LHCN-M2 (cell line): ENCODE results near the gene FGD3. TPM values are rescaled to one million over a fixed set of nuclear protein-coding genes. Genes with fewer than 3 reads are reported as not detected.

Experiments
- DNase-seq: peaks from one replicate; pipeline ENCODE4 v3.0.0-alpha.2; 2012; ENCODE audit warnings: low read depth
- total RNA-seq: library from RNA; depleted of rRNA; stranded (reverse); fragments of >200 nt; gene quantifications from 2 replicates; pipeline ENCODE4 v1.2.3, GENCODE V29; 2014

Gene FGD3
- total RNA-seq, 1 experiment from 2014 or later = not detected

DNA sequence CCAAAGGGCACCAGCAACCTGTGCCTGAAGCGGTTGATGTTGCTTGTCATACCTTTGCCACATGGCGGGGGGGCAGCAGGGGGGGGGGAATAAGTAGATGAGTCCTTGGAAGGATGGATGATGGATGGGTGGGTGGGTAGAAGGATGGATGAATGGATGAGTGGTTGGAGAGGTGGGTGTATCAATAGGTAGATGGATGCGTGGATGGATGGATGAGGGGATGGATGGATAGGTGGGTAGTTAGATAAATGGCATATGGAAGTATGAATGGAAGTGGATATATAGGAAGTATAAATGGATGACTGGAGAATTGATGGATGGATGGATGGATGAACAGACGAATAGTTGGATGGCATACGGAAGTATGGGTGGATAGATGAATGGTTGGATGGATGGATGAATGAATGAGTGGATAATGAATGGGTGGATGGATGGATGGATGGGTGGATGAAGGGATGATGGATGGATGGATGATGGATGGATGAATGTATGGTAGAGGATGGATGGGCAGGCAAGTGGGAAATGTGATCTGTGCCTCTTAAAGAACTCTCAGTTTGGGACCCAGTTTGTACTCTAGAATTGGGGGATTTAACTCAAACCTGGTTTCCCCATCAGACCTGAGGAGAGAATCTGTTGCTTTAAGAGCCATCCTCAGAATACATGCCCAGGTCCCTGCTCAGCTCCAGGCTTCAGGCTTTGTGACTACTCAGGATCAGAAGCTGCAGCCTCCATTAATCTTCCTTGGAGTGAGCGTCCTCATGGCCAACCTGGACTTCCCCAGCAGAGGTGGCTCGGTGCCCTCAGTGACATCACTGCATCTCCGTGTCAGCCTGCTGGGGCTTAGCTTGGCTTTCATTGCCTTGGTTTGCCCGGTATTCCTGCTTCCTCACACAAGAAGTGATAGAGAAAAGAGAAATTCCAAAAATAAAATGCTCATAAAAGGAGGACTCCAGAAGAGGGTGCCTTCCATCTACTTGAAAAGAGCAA is 83.6 kb downstream of the FGD3 start:
- DNase-seq = no peak

DNA sequence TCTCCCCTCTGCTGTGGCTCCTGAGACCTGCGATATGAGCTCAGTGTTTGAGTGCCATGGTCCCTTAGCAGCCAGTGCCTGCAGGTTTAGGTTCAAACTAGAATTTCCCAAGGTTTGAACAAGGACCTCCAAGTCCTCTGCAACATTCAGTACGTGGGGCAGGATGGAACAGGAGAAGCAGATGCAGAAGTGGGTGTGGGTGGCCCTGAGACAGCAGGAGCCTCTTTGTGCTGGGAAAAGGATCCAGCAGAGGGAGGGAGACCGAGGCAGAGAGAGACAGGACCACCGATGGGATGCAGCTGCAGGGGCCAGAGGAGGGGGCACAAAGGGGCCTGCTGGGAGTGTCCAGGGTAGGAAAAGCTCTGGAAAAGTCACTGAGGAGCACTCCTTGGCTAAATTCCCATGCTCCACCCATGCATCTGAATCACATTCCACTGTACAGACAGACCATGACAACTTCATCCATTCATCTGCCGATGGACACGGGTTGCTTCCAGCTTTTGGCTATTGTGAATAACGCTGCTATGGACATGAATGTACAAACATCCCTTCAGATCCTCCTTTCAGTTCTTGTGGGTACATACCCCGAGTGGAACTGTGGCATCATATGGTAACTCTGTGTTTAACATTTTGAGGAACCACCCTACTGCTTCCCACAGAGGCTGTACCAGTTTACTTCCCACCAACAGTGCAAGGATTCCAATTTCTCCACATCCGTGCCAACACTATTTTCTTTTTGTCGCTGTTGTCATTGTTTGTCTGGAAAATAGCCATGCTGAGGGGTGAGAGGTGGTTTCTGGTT is 84.5 kb downstream of the FGD3 start:
- no peak for DNase-seq

DNA sequence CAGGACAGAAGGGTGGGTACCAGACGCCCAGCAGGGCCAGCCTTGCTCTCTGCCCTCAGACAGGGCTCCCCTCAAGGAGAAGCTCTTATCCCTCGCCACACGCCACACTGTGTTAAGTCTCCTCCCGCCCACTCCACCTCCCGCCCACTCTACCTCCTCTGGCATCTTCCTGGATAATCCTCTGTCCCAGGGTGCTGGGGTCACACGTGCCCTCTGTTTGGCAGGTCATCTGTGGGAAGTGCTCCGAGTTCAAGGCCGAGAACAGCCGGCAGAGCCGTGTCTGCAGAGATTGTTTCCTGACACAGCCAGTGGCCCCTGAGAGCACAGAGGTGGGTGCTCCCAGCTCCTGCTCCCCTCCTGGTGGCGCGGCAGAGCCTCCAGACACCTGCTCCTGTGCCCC is 85.2 kb downstream of the FGD3 start:
- DNase-seq = no peak

DNA sequence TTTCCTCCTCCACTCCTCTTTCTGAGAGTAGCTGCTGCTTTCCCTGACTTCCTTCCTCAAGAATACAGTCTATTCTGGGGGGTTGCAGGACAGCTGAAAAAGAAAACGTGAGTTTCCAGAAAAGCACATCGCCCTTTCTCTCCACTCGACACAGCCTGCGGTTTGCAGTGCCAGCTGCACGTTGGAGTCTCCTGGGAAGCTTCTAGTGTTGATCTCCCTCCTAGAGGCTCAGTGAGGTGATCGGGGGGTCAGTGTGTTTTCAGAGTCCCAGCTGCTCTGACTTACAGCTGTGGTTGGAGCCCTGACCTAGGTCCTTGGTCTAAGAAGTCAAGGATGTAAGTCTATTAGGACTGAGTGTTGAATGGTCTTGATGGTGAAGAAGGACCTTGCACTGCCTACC is 86.2 kb downstream of the FGD3 start:
- DNase-seq = peak; percentile 68

DNA sequence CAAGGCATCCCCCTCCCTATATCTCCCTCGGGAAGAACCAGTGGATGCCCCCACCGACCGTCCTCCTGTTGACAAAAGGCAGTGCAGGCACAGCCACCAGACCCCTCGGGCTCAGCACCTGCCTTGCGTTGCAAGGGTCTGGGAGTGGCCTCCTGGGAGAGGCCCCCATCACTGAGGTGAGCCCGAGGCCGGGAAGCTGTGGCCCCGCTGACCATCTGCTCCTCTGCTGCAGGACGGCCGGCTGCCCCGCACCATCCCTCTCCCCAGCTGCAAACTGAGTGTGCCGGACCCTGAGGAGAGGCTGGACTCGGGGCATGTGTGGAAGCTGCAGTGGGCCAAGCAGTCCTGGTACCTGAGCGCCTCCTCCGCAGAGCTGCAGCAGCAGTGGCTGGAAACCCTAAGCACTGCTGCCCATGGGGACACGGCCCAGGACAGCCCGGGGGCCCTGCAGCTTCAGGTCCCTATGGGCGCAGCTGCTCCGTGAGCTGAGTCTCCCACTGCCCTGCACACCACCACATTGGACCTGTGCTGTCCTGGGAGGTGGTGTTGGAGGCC is 87.9 kb downstream of the FGD3 start:
- no peak for DNase-seq

DNA sequence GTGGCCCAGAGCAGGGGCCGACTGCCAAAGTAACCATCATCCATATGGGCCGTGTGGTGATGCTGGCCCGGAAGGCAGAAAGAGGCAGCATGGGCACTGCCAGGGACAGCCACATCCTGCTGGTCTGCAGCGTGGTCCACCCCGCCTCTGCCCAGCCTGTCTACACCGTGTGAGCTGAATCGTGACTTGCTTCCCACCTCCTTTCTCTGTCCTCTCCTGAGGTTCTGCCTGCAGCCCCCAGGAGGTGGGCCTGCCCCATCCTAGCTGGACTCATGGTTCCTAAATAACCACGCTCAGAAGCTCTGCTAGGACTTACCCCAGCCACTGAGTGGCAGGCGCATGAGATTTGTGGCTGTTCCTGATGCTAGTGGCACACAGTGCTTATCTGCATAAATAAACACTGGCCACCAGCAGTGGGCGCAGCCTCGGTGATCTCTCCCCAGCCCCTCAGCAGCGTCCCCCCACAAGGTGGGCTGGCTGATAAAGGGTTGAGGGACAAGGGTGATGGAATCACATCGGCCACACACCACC is 88.6 kb downstream of the FGD3 start:
- no peak for DNase-seq

DNA sequence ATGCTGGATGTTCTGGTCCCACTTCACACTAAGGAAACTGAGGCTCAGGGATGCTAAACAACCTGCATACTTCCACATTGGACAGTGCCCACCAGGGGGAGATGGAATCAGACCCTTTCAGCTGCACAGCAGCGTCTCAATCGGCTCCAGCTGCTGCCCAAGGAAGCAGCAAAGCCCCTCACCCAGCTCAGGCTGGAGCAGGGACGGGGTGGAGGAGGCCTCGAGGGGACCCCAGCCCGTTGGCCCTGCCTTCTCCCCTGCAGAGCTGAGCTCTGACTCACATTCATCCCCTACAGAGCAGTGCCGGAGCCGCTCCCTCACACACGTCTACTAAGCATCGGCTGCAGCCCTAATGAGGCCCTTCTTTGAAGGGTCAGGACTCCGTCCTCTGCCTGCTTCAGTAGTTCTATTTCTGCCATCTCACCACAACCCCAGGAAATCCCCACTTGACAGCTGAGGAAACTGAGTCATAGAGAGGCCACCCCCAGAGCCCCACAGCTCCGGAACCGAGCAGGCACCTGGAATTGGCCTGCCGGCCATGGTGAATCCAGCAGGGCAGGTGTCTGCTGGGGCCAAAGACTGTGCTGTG is 89.7 kb downstream of the FGD3 start:
- no peak for DNase-seq

DNA sequence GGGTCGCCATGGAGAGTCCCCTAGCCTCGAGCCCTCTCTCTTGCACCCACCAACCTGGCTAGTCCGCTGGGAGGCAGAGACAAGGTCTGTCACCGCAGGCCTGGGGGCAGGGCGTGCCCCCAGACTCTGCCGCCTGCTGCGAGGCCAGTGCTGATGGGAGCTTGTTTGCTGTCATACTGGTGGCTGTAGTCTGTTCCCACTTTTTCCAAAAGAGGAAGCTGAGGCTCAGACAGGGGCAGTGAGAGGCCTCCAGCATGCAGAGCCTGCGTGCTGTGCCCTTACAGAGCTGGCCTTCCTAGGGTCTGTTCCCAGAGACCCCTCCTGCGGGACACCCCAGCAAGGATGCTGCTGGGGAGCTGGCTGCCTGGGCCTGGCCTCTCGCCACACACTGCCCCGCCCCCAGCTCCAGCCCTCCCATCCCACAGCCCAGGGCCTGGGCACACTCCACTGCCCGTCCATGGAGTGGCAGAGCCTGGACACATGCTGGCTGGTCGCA is 90.2 kb downstream of the FGD3 start:
- DNase-seq = no peak

DNA sequence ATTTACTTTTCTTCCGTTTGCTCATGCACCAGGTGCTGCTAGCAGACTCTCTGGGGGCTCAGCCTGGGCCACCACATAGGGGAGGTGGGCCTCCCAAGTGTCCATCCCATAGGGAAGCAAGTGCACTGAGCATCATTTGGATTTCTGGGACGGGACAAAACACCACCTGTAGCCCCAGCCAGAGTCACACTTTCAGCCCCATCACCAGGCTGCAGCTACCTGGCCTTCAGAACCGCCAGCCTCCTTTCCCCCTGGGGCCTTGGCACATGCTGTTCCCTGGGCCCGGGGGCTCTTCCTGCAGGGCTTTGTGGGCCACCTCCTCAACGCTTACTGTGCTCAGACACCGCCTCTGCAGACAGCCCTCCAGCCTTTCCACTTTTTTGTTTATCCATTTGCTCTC is 91.6 kb downstream of the FGD3 start:
- no peak for DNase-seq

DNA sequence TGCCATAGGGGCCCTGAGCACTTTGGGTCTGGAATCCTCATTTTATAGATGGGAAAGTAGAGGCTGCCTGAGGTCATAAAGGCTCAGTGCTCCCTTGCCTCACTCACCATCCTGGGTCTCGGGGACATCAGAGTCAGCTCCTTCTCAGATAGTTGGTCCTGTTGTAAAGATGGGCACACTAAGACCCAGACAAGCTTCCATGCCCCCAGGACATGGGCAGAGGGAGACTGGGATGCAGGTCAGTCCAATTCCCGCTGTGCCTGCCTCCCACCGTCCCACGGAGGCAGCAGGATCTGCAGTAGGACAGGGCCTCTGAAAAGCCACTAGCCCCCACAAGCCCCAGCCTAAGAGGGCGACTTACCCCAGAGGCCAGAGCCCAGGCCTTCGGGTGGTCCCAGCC is 92.1 kb downstream of the FGD3 start:
- DNase-seq = no peak

DNA sequence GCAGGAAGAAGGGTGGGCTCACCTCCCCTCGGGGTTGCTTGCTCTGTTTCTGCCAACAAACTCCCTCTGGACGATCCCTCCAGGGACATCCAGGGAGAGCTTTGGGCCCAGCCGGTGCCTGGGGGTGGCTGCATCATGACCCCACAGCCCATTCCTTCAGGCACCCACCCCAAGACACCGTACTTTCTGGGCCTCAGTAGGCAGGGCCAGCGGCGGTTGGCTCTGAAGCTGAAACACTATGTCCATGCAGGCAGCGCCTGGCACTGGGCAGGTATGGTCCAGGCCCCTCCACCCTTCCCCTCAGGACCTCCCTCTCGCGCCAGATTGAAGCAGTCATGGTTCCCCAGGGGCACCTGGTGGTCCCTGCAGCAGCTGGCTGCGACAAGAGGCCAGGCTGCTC is 92.7 kb downstream of the FGD3 start:
- no peak for DNase-seq

DNA sequence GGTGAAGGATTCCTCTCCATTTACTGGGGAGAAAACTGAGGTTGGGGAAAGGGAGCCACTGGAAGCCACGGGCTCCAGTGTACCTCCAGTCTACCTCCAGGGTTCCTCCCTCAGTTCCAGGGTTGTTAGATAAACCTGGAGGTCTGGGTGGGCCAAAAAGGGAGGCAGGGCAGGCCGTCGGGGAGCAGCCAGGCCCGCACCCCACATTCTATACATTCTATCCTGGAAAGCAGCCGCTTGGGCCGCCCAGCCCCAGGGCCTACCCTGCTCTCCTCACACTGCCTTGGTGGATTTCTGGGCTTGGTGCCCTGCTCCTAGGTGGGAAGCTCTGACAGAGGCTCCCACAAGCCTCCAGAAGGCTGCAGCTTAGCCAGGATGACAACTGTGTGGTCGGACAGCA is 93.1 kb downstream of the FGD3 start:
- no peak for DNase-seq

DNA sequence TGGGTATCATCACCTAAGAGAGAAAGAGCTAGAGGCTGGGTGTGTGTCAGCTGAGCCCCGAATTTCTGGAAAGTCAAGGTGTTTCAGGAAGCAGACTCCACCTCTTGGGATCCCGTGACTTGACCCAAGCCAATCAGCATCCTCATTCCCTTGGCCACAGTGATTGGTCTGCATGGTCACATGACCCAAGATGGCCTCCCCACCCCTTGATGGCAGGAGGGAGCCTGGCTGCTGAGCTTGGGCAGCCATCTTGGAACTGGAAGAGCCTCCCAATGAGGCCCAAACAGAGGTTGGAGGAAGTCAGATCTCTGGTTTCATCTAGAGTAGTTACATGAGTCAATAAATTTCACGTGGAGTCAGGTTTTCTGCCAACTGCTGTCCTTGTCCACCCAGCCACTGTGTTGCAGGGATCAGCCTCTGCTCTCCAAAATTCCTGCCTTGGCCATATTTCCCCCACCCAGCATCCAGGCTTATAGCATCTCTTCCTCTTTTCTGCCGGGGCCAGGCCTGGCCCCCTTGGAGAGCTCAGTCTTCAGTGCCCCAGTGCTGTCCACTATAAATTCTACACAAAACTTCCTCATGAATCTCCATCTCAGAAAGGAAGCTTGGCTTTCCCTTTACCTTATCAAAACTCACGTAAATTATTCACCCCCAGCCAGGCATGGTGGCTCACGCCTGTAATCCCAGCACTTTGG is 93.9 kb downstream of the FGD3 start:
- peak; percentile 12 for DNase-seq

DNA sequence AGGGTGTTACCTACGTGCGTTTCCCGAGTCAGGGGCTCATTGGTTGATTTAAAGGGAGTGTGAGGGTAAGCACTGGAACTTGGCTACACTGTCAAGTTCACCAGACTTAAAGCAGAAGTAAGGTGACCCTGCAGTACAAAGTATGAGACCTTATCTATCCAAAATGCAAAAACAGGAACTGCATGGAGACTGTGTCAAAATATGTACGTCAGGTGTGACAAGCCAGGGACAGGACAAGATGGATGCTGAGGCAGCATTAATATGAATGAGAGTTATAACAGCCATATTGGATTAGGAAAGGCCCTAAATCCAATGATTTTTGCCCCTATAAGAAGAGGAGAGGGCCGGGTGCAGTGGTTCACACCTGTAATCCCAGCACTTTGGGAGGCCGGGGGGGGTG is 95.8 kb downstream of the FGD3 start:
- no peak for DNase-seq

DNA sequence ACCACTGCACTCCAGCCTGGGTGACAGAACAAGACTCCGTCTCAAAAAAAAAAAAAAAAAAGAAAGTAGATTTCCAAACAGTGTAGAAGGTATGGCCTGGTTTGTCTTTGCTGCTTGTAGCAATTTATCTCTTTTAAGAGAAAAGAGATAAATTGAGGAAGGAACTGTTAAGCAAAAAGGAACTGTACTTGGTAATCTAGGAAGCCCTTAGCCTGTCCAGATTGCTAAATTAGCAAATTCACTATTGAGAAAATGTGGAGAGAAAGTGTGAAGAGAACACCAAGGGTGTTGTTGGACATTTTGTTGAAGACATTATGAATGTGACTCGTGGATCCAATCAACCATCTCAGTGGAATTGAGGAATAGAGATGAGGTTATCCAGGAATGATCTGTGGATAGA is 98.2 kb downstream of the FGD3 start:
- DNase-seq = no peak

DNA sequence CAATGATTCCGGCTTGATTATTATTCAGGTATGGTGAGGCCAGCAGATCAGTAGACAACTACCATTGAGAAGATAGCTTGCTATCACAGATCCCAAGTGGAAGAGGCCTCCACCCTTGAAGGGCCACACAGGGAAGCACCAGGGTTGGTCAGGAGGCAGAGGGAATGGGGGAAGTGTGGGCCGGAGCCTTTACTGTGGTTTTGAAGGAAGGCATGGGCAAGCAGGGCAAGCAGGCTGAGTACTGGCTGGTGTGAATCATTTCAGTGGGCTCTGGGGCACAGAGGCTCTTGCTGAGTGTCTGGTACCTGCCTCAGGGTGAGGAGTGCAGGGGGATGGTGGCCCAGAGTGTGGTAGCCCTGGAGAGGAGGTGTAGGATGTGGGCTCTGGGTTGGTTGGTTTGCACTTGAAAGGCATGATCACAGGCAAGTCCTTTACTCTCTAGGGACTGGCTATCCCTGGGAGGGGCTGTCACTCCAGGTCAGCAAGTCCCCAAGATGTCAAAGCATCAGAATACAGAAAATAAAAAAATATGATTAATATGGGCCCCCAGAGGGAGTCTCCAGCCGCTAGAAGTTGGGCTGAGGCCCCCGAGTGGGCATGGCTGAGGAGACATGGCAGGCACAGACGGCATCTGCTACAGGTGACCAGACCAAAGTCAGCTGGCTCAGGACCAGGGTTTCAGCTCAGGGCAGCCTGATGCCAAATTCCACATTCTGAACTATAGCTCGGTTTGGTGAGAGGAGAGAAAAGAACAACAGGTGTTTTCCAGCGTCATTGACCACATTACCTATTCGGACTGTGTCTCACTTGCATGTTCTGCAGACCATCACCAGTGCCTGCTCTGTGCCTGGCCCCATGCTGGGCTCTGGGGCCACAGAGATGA is 101.5 kb downstream of the FGD3 start:
- DNase-seq = no peak

DNA sequence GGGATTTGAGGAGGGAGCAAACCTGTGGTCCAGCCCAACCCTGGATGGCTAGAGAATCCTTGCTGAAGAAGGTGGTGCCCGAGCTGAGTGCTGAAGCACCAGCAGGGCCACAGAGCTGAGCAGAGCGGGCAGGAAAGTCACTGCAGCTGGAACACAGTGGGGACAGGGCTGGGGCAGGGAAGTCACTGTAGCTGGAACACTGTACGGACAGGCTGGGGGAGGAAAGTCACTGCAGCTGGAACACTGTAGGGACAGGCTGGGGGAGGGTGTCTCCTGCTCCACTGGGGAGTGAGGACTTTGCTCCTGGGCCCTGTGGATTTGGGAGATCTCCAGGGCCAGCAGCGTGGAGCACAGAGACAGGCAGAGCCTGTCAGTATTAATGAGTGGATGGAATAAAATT is 102.2 kb downstream of the FGD3 start:
- DNase-seq = no peak

DNA sequence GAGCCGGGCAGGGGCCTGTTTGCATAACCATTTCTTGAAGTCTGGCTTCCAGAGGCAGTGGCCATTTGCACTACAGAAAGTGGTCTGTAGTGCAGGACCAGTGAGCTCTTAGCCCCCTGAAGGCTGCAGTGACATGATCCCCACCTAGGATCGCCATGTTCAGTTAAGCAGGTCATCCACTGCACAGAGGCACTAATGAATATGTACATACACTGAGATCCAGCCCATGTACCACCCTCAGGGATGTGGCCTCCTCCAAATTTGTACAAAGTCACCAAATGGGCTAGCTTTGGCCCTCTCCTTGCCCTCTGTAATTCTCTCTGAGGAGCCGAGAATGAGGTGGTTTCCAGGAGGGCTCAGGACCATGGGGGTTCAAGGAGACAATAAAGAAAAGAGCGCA is 102.9 kb downstream of the FGD3 start:
- no peak for DNase-seq

DNA sequence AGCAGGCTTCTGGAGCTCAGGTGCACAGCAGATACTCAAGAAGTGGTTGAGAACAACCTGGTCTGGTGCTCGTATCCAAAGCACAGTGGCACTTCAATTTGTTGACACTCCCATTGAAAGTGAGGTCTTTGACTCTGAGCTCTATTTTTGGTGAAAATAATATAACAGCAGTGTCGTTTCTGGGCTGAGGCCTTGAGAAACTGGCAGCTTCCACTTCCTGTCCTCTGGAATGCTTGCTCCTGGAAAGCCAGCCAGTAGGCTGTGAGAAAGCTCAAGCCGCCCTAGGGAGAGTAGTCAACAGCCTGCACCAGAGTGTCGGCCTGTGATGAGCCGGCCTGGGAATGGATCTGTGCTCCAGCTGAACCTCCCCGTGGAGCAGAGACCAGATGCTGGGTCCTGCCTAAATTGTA is 104.4 kb downstream of the FGD3 start:
- peak; percentile 5 for DNase-seq
